Measurements from ENCODE around the gene CEP350. TPM values are rescaled to one million over a fixed set of nuclear protein-coding genes. Genes with fewer than 3 reads are reported as not detected.

Gene CEP350
- total and polyA plus RNA-seq, 10 of the 15 experiments (the other 5 are each of a cell fraction or from before 2014, with no cell fraction given), result 5.2 to 46.0 (median 23.1) TPM

- Histone ChIP-seq H3K27me3 (replicated peaks in 1 of 2; ENCODE audit: control insufficient read depth in 2 of 2, insufficient read depth in 2 of 2, low read length in 1 of 2) (no peaks in the 10 kb centered on the region), H4K20me1 (ENCODE audit: control insufficient read depth, insufficient read depth) (no peaks in the 10 kb centered on the region), H3K4me2 (ENCODE audit: control insufficient read depth, insufficient read depth) (no peak overlapping the region), H3K79me2 (ENCODE audit: control insufficient read depth, insufficient read depth, low read length) (peaks cover 60% of the 10 kb centered on the region), H3K4me3 (no peak overlapping the region), H3K27ac (ENCODE audit: control insufficient read depth, insufficient read depth) (no peak overlapping the region), H3K9me3 (replicated peaks; ENCODE audit: control insufficient read depth, insufficient read depth, low read length) (peaks cover 12% of the 10 kb centered on the region), H3K9ac (ENCODE audit: control insufficient read depth, insufficient read depth, low read length) (no peak overlapping the region), H3K4me1 (ENCODE audit: control insufficient read depth, insufficient read depth, low read length) (no peaks in the 10 kb centered on the region), H3K36me3 (ENCODE audit: control insufficient read depth in 2 of 2, insufficient read depth in 2 of 2, low read length in 1 of 2) (peaks cover 4 to 5% of the 10 kb centered on the region in 2 experiments; a peak in 3 of 4 replicates), H2AFZ (ENCODE audit: control insufficient read depth, low read depth, low read length) (no peak overlapping the region)
- POLR2A ChIA-PET, result no interaction called here
- ATAC-seq, result no peak
- no TSS peak for BruUV-seq (replicated peaks)
- intact Hi-C loops (cut with micrococcal nuclease; ENCODE audit: unreplicated experiment), result no loop called here
- WGBS (ENCODE audit: insufficient coverage, insufficient replicate concordance, low lambda C conversion rate, missing lambda C conversion rate), result 93% methylated on average over 6 of the region's 6 CpGs
- in situ Hi-C loops (cut with MboI), result no loop called here
- CTCF ChIA-PET, result no interaction called here
- RAD21 ChIA-PET (ENCODE audit: unreplicated experiment), result no interaction called here
- no peak for FAIRE-seq
- SMC1A ChIA-PET (ENCODE audit: uncharacterized antibody, unreplicated experiment), result no interaction called here
- DNase-seq (ENCODE audit: low read depth, low spot score), result no peak
- TF ChIP-seq, protein P1, sequence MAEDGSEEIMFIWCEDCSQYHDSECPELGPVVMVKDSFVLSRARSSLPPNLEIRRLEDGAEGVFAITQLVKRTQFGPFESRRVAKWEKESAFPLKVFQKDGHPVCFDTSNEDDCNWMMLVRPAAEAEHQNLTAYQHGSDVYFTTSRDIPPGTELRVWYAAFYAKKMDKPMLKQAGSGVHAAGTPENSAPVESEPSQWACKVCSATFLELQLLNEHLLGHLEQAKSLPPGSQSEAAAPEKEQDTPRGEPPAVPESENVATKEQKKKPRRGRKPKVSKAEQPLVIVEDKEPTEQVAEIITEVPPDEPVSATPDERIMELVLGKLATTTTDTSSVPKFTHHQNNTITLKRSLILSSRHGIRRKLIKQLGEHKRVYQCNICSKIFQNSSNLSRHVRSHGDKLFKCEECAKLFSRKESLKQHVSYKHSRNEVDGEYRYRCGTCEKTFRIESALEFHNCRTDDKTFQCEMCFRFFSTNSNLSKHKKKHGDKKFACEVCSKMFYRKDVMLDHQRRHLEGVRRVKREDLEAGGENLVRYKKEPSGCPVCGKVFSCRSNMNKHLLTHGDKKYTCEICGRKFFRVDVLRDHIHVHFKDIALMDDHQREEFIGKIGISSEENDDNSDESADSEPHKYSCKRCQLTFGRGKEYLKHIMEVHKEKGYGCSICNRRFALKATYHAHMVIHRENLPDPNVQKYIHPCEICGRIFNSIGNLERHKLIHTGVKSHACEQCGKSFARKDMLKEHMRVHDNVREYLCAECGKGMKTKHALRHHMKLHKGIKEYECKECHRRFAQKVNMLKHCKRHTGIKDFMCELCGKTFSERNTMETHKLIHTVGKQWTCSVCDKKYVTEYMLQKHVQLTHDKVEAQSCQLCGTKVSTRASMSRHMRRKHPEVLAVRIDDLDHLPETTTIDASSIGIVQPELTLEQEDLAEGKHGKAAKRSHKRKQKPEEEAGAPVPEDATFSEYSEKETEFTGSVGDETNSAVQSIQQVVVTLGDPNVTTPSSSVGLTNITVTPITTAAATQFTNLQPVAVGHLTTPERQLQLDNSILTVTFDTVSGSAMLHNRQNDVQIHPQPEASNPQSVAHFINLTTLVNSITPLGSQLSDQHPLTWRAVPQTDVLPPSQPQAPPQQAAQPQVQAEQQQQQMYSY (CRISPR knock-in tag; IDR thresholded peaks at IDR 0.05), result no peak
- TF ChIP-seq ZZZ3 (IDR thresholded peaks at IDR 0.05; ENCODE audit: control insufficient read depth, insufficient read length, low read depth) (no peak), JUND (IDR thresholded peaks at IDR 0.05; ENCODE audit: low read depth, low read length) (no peak), CUX1 (IDR thresholded peaks at IDR 0.05; ENCODE audit: insufficient replicate concordance, low read depth, low read length) (no peak), SIN3A (IDR thresholded peaks at IDR 0.05; ENCODE audit: low read depth, low read length) (no peak), SMARCA5 (IDR thresholded peaks at IDR 0.05) (no peak), ZNF384 (IDR thresholded peaks at IDR 0.05; ENCODE audit: borderline replicate concordance, low read depth, low read length) (no peak), RB1 (IDR thresholded peaks at IDR 0.05; ENCODE audit: borderline replicate concordance) (no peak), SUPT20H (IDR thresholded peaks at IDR 0.05; ENCODE audit: borderline replicate concordance, control insufficient read depth, low read depth, low read length) (no peak)
- TF ChIP-seq, protein P2, sequence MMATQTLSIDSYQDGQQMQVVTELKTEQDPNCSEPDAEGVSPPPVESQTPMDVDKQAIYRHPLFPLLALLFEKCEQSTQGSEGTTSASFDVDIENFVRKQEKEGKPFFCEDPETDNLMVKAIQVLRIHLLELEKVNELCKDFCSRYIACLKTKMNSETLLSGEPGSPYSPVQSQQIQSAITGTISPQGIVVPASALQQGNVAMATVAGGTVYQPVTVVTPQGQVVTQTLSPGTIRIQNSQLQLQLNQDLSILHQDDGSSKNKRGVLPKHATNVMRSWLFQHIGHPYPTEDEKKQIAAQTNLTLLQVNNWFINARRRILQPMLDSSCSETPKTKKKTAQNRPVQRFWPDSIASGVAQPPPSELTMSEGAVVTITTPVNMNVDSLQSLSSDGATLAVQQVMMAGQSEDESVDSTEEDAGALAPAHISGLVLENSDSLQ (IDR thresholded peaks at IDR 0.05), result no peak
- TF ChIP-seq, protein P3, sequence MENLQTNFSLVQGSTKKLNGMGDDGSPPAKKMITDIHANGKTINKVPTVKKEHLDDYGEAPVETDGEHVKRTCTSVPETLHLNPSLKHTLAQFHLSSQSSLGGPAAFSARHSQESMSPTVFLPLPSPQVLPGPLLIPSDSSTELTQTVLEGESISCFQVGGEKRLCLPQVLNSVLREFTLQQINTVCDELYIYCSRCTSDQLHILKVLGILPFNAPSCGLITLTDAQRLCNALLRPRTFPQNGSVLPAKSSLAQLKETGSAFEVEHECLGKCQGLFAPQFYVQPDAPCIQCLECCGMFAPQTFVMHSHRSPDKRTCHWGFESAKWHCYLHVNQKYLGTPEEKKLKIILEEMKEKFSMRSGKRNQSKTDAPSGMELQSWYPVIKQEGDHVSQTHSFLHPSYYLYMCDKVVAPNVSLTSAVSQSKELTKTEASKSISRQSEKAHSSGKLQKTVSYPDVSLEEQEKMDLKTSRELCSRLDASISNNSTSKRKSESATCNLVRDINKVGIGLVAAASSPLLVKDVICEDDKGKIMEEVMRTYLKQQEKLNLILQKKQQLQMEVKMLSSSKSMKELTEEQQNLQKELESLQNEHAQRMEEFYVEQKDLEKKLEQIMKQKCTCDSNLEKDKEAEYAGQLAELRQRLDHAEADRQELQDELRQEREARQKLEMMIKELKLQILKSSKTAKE (IDR thresholded peaks at IDR 0.05; ENCODE audit: low read depth, poor library complexity, severe bottlenecking), result no peak
Observed at GRCh38 chr1:179968284-179968993, 13.8 kb downstream of the CEP350 start.

Data from GM12878 (cell line).